B cell (primary cell): Measurements from ENCODE around the gene ANKRD9. TPM values are rescaled to one million over a fixed set of nuclear protein-coding genes. Genes with fewer than 3 reads are reported as not detected.

ENCODE experiments used
- ATAC-seq: fragments of 200-7000 bp; cut with Tn5 transposase; one replicate; pipeline ENCODE4 v1.10.0; 2021; ENCODE audit warnings: low read depth, mild to moderate bottlenecking, moderate number of reproducible peaks, moderate library complexity
- CTCF ChIA-PET: fragments of 350-600 bp; sonication (Branson Sonifier 250); formaldehyde crosslinking; loops from one replicate; lab custom pipeline; 2021; ENCODE audit warnings: antibody characterized with exemption, inconsistent platforms; lab: Charles Lee
- POLR2A ChIA-PET: fragments of 350-600 bp; sonication (Branson Sonifier 250); formaldehyde crosslinking; loops from one replicate; lab custom pipeline; 2021; ENCODE audit warnings: antibody characterized with exemption; lab: Charles Lee
- DNase-seq: peaks from one replicate; pipeline ENCODE4 v3.0.0; 2013
- H2AFZ ChIP-seq: 2 replicates; pipeline ENCODE4 v1.6.1; 2012; ENCODE audit warnings: mild to moderate bottlenecking, low read depth, low read length; ENCODE audit not compliant: insufficient read depth, poor library complexity, severe bottlenecking
- H3K27ac ChIP-seq, 2 donors: 1 replicate in 1 of 2; 2 replicates in 1 of 2; pipeline ENCODE4 v1.5.1; 2012 to 2013; ENCODE audit warnings: low read length in 2 of 2, mild to moderate bottlenecking in 2 of 2, moderate library complexity in 1 of 2
- H3K27me3 ChIP-seq, 4 experiments: fragments of 200-600 bp in 1 of 4; sonication (generic) in 1 of 4; replicated peaks in 1 of 4; 1 replicate in 2 of 4; 2 replicates in 2 of 4; pipeline versions ENCODE4 v1.6.1 to v1.7.0; 2013 to 2016; ENCODE audit warnings: low read length in 3 of 4, mild to moderate bottlenecking in 2 of 4, mixed read lengths in 1 of 4, moderate library complexity in 1 of 4; ENCODE audit not compliant: insufficient read depth in 4 of 4, control insufficient read depth in 3 of 4; ENCODE audit errors: control extremely low read depth in 1 of 4
- H3K36me3 ChIP-seq, 2 experiments: replicated peaks in 1 of 2; 1 replicate in 1 of 2; 2 replicates in 1 of 2; pipeline versions ENCODE4 v1.6.1 to v1.7.1; 2013; ENCODE audit warnings: low read length in 1 of 2; ENCODE audit not compliant: insufficient read depth in 2 of 2, control insufficient read depth in 1 of 2; ENCODE audit errors: control extremely low read depth in 1 of 2, extremely low read depth in 1 of 2
- H3K4me1 ChIP-seq, 2 donors: fragments of 200-600 bp in 1 of 2; sonication (generic) in 1 of 2; 1 replicate in 1 of 2; 2 replicates in 1 of 2; pipeline versions ENCODE4 v1.5.1 to v1.6.1; 2013 to 2017; ENCODE audit warnings: low read length in 2 of 2; ENCODE audit not compliant: control insufficient read depth in 2 of 2, insufficient read depth in 2 of 2
- H3K4me2 ChIP-seq: replicated peaks from 2 replicates; pipeline ENCODE3; 2012; ENCODE audit warnings: mild to moderate bottlenecking, low read depth, low read length; ENCODE audit not compliant: poor library complexity, severe bottlenecking
- H3K4me3 ChIP-seq, 5 experiments: fragments of 200-600 bp in 1 of 5; sonication (generic) in 1 of 5; 1 replicate in 3 of 5; 2 replicates in 2 of 5; pipeline versions ENCODE4 v1.5.1 to v1.7.0; 2011 to 2016; ENCODE audit warnings: low read length in 4 of 5, mild to moderate bottlenecking in 4 of 5, low read depth in 2 of 5, control low read depth in 1 of 5, moderate library complexity in 1 of 5; ENCODE audit not compliant: insufficient read depth in 1 of 5; ENCODE audit errors: control extremely low read depth in 1 of 5, extremely low read depth in 1 of 5
- H3K79me2 ChIP-seq: fragments of 200-600 bp; sonication (generic); one replicate; pipeline ENCODE4 v1.6.0; 2016; ENCODE audit warnings: low read length; ENCODE audit not compliant: control insufficient read depth, insufficient read depth
- H3K9ac ChIP-seq: fragments of 200-600 bp; sonication (generic); 2 replicates; pipeline ENCODE4 v1.6.1; 2017; ENCODE audit warnings: mild to moderate bottlenecking, low read length, moderate library complexity
- H3K9me3 ChIP-seq, 3 donors: one replicate each; pipeline versions ENCODE4 v1.6.1 to v1.7.1; 2013; ENCODE audit warnings: low read length in 2 of 3; ENCODE audit not compliant: control insufficient read depth in 2 of 3, insufficient read depth in 1 of 3; ENCODE audit errors: control extremely low read depth in 1 of 3
- H4K20me1 ChIP-seq: 2 replicates; pipeline ENCODE4 v1.6.0; 2012; ENCODE audit warnings: mild to moderate bottlenecking, low read length; ENCODE audit not compliant: insufficient read depth, control insufficient read depth, poor library complexity, severe bottlenecking
- H3K27ac Mint-ChIP-seq: one replicate; pipeline ENCODE4 v1.8.0; 2021; ENCODE audit warnings: mixed read lengths
- H3K27me3 Mint-ChIP-seq: one replicate; pipeline ENCODE4 v1.8.0; 2021; ENCODE audit warnings: mixed read lengths
- H3K4me1 Mint-ChIP-seq: one replicate; pipeline ENCODE4 v1.8.0; 2021; ENCODE audit warnings: mixed read lengths
- H3K4me3 Mint-ChIP-seq: one replicate; pipeline ENCODE4 v1.8.0; 2021; ENCODE audit warnings: mixed read lengths
- H3K9me3 Mint-ChIP-seq: one replicate; pipeline ENCODE4 v1.8.0; 2022; ENCODE audit warnings: mixed read lengths; ENCODE audit not compliant: insufficient read depth
- CTCF ChIP-seq: fragments of 200-600 bp; IDR thresholded peaks from one replicate; pipeline ENCODE4 v1.8.0; 2022; ENCODE audit warnings: antibody characterized with exemption, mild to moderate bottlenecking
- EZH2 ChIP-seq: IDR thresholded peaks from 2 replicates; pipeline ENCODE4 v1.6.1; 2012; ENCODE audit warnings: borderline replicate concordance, low read depth, mild to moderate bottlenecking, moderate library complexity, low read length; ENCODE audit not compliant: insufficient read depth, poor library complexity, severe bottlenecking
- WGBS: methylation state at CpG from one replicate; pipeline ENCODE4 v1.1.5; 2013; ENCODE audit warnings: missing lambda C conversion rate; ENCODE audit not compliant: insufficient coverage; 5-methylcytosine and 5-hydroxymethylcytosine counted together
- intact Hi-C: fragments of 100-400 bp; cut with micrococcal nuclease; formaldehyde crosslinking; loops from one replicate; pipeline ENCODE4 v1.10.0; 2022
- polyA plus RNA-seq: library from polyadenylated mRNA; depleted of rRNA; stranded (reverse); fragments of >200 nt; gene quantifications from 2 replicates; pipeline ENCODE4 v1.2.3, GENCODE V29; 2012
- total RNA-seq, 2 donors: library from RNA; stranded (reverse); fragments of 120-200 nt in 1 of 2; gene quantifications; 1 replicate in 1 of 2; 2 replicates in 1 of 2; pipeline versions ENCODE4 v1.2.3 to v1.2.4, GENCODE V29; 2013 to 2022

ANKRD9 gene
- total and polyA plus RNA-seq, 2 donors (not counting 1 experiment from before 2014, with no cell fraction given), result 1.4 to 1.5 TPM

DNA sequence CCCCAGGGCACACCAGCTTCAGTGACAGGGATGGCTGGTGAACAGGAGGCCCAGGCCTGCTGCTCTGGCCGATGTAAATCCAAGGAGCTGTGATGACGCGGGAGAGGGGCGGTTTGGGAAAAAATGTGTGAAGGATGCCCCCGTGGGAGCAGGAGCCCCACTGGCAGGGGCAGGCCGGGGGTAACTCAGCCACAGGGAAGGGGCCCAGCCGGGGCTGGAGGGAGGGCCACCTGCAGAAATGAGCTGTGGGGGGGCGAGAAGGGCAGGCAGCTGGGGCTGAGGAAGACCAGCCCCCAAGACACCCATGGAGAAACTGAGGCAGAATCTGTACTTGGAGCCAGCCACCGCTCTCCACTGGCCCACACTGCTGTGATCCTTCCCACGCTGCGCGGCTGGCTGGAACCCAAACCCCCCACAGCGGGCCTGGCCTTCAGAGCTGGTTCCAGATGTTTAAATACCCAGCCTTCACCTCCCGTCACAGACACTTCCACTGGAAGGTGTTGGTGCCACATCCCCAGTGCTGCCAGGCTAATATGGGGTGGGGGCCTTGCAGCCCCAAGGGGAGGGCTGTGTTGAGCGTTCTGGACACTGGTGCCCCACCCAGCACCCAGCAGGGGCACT, 28.5 kb upstream of the ANKRD9 start:
- peaks cover 4 to 16% of the 10 kb centered on the region in 2 donors for H3K4me1 ChIP-seq
- intact Hi-C loops, result no loop called here
- no peaks in the 10 kb centered on the region for H4K20me1 ChIP-seq
- no peak for DNase-seq
- no peak overlapping the region for H3K9ac ChIP-seq
- no peaks in the 10 kb centered on the region for H3K79me2 ChIP-seq
- ChIA-PET CTCF (interaction anchor here (0.9 to 1.7 kb wide), 4 partner anchors 13 to 155 kb away, joined by 3 to 5 read pairs (median 4); no protein-coding TSS in a partner anchor), POLR2A (no interaction called here)
- H3K27me3 ChIP-seq, result no peaks in the 10 kb centered on the region
- no peak for TF ChIP-seq EZH2
- TF ChIP-seq CTCF, result no peak
- WGBS, result 87% methylated on average over 15 of the region's 15 CpGs
- no peak overlapping the region for H3K4me2 ChIP-seq
- H3K27me3 Mint-ChIP-seq, result peaks cover 2% of the 10 kb centered on the region
- H3K36me3 ChIP-seq, result no peaks in the 10 kb centered on the region
- no peaks in the 10 kb centered on the region for H3K9me3 Mint-ChIP-seq
- H3K4me3 Mint-ChIP-seq, result no peak overlapping the region
- peaks cover 7% of the 10 kb centered on the region for H3K4me1 Mint-ChIP-seq
- H3K9me3 ChIP-seq, result no peaks in the 10 kb centered on the region
- H3K27ac ChIP-seq, result no peak overlapping the region
- no peak overlapping the region for H2AFZ ChIP-seq
- H3K4me3 ChIP-seq, result no peak overlapping the region
- H3K27ac Mint-ChIP-seq, result no peak overlapping the region
- no peak for ATAC-seq

- Histone ChIP-seq H3K36me3 (no peaks in the 10 kb centered on the region), H4K20me1 (no peaks in the 10 kb centered on the region), H3K4me1 (peaks cover 21 to 36% of the 10 kb centered on the region in 2 donors), H3K27ac (no peak overlapping the region), H3K27me3 (no peaks in the 10 kb centered on the region), H3K9me3 (no peaks in the 10 kb centered on the region), H3K4me2 (no peak overlapping the region), H2AFZ (no peak overlapping the region), H3K4me3 (no peak overlapping the region), H3K79me2 (no peaks in the 10 kb centered on the region), H3K9ac (no peak overlapping the region)
- intact Hi-C loops, result no loop called here
- Mint-ChIP-seq H3K27ac (peak overlapping the region; percentile 32), H3K27me3 (no peaks in the 10 kb centered on the region), H3K9me3 (no peaks in the 10 kb centered on the region), H3K4me3 (no peak overlapping the region), H3K4me1 (peaks cover 26% of the 10 kb centered on the region)
- no CpG with 5 or more reads among the region's 3 CpGs for WGBS
- TF ChIP-seq CTCF (no peak), EZH2 (no peak)
- CTCF ChIA-PET, result interaction anchor here (0.6 to 0.7 kb wide), 2 partner anchors 16 to 441 kb away, joined by 3 read pairs; no protein-coding TSS in a partner anchor
- DNase-seq (no peak), ATAC-seq (no peak)
- POLR2A ChIA-PET, result no interaction called here
These were observed 22.7 kb upstream of the ANKRD9 start for GRCh38 chr14:102532204-102532658.
